PC-9 (cell line): ENCODE data around the gene TMEM108.

ENCODE experiments used
- EZH2 ChIP-seq: fragments of 200-600 bp; sonication (generic); IDR thresholded peaks from 2 replicates; pipeline ENCODE4 v1.8.0; 2017; ENCODE audit warnings: antibody characterized with exemption, low read depth
- TF ChIP-seq, protein P1 (sequence below): fragments of 200-600 bp; sonication (generic); conservative IDR thresholded peaks from 2 replicates; pipeline ENCODE4 v1.6.1; 2017; ENCODE audit warnings: mixed run types, antibody characterized with exemption, mild to moderate bottlenecking, moderate library complexity

DNA sequence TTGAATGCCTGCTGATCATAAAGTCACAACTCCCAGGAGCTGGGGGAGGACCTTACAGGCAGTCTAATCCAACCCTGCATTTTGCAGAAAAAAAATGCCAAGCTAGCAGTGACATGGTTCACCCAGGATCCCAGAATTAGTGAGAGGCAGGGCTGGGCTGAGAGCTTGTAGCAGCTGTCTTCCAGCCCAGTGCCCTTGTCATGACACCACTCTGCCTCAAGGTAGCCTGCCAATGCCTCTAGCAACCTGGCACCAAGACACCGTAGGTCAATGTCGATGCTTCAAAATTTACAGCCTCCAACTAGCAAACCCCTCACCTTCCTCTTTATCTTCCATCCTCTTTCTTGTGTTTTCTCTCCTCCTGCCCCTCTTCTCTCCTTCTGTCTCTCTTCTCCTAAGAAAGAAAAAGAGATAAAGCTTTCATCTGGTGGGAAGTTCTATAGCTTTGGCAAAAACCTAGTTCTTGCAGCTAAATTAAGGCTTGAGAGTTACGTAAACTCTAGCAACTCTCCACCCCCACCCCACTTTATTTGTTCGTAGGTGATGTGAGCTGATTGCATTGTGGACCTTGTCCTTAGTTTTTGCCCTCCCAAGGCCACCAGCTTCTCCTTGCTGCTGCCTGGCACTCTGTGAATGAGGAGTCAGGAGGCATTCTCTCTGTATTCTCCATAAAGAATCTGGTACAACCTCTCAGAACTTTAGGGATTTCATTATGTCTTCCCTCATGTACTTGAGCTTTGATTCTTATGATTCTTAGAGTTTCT is 343.3 kb downstream of the TMEM108 start:
- TF ChIP-seq, protein P1, sequence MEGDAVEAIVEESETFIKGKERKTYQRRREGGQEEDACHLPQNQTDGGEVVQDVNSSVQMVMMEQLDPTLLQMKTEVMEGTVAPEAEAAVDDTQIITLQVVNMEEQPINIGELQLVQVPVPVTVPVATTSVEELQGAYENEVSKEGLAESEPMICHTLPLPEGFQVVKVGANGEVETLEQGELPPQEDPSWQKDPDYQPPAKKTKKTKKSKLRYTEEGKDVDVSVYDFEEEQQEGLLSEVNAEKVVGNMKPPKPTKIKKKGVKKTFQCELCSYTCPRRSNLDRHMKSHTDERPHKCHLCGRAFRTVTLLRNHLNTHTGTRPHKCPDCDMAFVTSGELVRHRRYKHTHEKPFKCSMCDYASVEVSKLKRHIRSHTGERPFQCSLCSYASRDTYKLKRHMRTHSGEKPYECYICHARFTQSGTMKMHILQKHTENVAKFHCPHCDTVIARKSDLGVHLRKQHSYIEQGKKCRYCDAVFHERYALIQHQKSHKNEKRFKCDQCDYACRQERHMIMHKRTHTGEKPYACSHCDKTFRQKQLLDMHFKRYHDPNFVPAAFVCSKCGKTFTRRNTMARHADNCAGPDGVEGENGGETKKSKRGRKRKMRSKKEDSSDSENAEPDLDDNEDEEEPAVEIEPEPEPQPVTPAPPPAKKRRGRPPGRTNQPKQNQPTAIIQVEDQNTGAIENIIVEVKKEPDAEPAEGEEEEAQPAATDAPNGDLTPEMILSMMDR = no peak
- no peak for TF ChIP-seq EZH2
